ENCODE results near the gene CARNS1.
"Not testable (repeated sequence)": the region's sequence is repeated elsewhere in the genome, so short reads cannot be mapped to it uniquely, and the experiment has no call there.

The CARNS1 gene

DNA sequence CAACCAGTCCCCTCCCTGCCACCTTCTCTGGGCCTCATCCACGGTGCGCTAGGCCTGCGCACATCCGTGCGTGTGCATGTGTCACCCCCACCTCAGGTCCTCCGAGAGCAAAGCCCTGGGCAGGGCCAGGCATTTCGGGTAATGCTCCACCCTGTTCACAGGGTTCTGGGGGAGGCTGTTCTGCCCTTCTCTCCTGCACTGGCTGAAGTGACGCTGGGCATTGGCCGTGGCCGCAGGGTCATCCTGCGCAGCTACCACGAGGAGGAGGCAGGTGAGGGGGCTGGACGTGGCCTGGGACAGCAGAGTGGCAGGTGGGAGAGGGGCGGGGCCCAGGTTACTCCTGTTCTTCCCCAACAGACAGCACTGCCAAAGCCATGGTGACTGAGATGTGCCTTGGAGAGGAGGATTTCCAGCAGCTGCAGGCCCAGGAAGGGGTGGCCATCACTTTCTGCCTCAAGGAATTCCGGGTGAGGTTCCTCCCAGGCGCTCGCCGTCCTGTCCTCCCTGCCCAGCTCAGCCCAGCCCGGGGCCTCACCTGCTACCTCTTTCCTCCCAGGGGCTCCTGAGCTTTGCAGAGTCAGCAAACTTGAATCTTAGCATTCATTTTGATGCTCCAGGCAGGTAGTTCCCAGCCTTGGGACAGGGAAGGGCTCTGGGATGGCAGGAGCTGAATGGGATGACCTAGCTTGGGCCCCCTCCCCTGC lies 19.8 kb upstream of the CARNS1 start:
- in situ Hi-C loops (cut with MboI; ENCODE audit: low sequenced_read_pairs): no loop called here

DNA sequence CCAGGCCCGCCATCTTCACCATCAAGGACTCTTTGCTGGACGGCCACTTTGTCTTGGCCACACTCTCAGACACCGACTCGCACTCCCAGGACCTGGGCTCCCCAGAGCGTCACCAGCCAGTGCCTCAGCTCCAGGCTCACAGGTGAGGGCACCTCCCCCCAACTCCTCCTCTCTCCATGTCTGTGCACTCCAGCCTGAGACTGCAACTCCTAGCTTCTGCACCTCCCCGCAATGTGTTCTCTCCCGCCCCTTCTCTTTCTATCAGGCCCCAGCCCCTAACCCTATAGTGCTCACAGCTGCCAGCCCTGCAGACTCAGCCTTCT lies 19.3 kb upstream of the CARNS1 start:
- in situ Hi-C loops (cut with MboI; ENCODE audit: low sequenced_read_pairs): no loop called here

DNA sequence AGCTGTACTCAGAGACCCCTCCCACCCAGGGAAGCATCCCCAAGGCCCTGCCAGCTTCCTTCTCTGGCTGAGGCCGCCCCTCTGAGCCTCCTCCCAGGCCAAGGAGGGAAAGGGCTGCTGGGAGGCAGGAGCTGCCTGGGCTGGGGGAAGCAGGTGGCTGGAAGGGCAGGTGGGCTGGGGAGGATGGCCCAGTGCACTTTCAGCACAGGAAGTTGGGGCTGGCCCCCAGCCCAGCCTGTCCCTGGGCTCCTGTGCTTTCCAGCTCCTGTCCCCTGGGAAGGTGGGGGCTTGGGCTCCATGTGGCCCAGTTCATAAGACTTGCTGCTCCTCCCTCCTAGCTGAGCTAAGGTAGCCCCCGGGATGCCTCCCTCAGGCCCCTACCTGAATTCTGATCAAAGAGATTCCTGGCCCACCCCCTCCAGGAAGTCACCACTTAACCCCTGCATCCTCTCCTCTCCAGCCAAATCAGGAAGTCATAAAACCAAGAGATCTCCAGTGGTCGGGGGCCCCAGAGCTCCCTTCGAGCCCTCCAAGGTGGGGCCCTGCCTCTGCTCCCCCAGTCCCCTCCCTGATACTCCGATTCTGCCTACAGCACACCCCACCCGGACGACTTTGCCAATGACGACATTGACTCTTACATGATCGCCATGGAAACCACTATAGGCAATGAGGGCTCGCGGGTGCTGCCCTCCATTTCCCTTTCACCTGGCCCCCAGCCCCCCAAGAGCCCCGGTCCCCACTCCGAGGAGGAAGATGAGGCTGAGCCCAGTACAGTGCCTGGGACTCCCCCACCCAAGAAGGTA lies 18.7 kb upstream of the CARNS1 start:
- in situ Hi-C loops (cut with MboI; ENCODE audit: low sequenced_read_pairs): no loop called here

DNA sequence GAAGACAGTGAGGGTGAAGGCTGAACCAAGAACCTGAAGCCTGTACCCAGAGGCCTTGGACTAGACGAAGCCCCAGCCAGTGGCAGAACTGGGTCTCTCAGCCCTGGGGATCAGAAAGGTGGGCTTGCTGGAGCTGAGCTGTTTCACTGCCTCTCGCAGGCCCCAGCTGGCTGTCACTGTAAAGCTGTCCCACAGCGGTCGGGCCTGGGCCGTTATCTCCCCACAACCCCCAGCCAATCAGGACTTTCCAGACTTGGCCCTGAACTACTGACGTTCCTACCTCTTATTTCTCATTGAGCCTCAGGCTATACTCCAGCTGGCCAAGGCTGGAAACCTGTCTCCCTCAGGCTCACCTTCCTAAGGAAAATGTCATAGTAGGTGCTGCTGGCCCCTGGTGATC lies 17.9 kb upstream of the CARNS1 start:
- in situ Hi-C loops (cut with MboI; ENCODE audit: low sequenced_read_pairs): no loop called here

DNA sequence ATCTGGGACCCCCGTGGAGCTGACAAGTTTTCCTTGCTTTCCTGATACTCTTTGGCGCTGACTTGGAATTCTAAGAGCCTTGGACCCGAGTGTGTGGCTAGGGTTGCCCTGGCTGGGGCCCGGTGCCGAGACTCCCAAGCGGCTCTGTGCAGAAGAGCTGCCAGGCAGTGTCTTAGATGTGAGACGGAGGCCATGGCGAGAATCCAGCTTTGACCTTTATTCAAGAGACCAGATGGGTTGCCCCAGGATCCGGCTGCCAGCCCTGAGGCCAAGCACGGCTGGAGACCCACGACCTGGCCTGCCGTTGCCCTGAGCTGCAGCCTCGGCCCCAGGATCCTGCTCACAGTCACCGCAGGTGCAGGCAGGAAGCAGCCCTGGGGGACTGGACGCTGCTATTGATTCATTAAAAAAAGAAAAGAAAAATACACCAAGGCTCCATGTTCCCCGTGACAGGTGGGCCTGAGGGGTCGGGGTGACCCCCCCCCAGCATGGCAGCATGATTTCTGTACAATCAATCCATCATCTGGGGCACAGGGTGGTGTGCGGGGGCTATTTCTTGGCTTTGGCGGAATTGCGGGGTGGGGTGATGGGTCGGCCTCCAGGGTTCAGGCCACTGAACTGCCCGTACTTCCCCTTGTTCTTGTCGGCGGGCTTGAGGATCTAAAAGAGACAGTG lies 17.4 kb upstream of the CARNS1 start:
- in situ Hi-C loops (cut with MboI; ENCODE audit: low sequenced_read_pairs): no loop called here

DNA sequence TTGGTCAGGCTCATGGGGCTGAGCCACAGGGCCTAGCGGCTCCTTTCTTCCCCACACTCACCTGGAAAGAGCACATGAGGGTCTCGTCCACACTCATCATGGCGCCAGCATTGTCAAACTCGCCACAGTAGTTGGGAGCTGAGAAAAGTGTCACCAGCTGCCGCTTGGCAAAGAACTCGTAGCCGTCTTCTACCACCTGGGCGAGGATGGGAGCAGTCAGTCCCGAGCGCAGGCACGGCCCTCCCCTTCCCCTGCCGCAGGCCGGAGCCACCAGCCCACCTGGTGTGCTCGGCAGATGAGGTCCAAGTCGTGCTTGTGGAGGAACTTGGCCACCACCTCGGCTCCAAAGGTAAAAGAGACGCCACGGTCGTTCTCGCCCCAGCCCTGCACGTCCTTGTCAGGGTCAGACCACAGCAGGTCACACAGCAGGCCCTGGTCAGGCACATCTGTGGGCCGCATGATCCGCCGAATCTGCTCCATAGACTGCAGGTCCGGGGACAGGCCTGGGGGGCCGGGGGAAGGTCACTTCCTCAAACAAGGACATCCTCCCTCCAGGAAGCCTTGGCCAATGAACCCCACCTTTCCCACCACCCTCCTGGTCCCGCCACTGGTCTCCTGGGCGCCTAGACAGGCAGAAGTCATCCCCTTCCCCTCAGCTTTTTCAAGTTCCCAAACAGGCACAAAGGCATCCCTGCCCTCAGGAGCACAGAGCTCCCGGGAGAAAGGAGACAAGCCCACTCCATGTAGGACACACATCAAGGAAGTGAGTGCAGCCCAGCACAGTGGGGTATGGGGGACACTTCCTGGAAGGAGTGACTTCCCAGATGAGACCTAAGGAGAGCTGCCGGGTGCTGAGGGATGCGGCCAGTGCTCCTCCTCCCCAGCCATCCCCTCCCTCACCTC lies 16.6 kb upstream of the CARNS1 start:
- in situ Hi-C loops (cut with MboI; ENCODE audit: low sequenced_read_pairs): no loop called here

DNA sequence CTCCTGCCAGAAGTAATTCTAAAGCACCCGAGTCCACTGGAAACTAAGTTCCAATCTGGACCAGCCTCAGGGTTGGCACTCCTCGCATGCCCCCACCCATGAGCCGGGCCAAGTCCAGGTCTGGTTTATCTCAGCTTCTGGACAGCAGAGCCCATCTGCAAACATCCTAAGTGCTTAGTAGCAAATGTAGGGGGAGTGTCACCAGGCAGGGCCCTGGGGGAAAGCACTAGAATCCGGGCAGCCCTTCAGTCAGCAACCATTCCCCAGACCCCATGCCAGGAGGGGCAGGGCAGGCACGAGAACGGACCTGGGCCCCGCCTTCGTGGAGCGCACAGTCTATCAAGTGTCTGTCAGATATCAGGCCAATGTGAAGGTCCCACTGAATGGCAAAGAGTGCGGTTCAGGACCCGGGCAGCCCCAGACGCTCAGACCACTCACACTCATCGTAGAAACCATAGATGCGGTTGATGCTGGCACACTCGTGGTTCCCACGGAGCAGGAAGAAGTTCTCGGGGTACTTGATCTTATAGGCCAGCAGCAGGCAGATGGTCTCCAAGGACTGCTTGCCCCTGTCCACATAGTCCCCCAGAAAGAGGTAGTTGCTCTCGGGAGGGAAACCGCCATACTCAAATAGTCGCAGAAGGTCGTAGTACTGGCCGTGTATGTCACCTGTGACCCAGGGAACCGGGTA lies 15.1 kb upstream of the CARNS1 start:
- in situ Hi-C loops (cut with MboI; ENCODE audit: low sequenced_read_pairs): no loop called here

DNA sequence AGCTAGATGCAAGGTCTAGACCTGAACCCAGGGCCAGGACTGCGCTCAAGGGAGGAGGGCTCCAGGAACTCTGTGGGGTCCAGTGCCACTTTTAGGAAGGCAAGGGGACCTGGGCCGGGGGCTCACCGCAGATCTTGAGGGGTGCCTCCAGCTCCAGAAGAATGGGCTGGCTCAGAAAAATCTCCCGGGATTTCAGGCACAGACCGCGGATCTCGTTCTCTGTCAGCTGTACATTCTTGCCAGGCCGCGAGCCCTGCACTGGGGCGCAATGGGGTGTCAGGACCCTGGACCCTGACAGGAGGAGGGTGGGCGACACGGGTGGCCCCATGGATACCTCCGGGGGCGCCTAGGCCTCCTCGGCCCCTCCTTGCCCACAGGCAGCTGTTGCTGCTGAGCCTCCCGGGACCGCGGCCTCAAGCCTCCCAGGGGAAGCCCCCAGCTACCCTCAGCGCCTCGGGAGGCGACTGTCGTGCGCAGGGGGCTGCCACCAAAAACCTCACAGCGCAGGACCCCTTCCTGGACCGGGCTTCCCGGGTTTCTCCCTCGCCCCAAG lies 14.5 kb upstream of the CARNS1 start:
- in situ Hi-C loops (cut with MboI; ENCODE audit: low sequenced_read_pairs): no loop called here

DNA sequence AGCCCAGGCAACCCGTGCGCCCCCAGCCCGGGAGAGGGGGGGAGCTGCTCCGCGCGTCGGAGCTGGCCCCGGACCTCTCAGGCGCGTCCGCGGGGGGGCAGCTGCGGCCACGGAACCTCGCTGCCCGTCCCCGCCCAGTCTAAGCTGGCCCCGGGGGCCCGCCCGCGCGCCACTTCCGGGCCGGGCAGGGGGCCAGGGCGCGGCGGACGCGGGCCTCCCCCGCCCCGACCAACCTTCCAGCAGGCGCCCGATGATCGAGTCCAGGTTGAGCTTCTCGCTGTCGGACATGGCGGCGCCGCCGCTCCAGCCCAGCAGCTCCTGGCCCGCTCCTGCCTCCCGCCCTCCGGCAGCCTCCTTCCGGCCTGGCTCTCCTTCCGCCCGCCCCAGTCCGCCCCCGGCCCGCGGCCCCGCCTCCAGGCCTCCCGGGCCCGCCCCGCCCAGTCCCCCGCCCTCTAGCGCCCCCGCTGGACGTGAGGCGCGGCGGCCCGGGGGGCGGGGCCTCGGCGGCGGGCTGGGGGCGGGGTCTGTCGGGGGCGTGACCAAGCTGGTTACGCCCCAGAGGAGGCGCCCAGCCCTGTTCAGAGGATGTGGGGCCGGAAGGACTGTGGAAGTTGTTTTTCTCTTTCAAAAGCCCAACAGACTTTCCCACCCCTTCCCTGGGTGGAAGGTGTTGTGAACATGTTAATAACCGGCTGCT lies 13.8 kb upstream of the CARNS1 start, which contains the start of gene PPP1CA:
Gene PPP1CA, minus strand, starts transcription at position 364 of the 697 bp plus-strand sequence. Its CDS starts 76 bp downstream, at position 288.
- in situ Hi-C loops (cut with MboI; ENCODE audit: low sequenced_read_pairs): no loop called here

DNA sequence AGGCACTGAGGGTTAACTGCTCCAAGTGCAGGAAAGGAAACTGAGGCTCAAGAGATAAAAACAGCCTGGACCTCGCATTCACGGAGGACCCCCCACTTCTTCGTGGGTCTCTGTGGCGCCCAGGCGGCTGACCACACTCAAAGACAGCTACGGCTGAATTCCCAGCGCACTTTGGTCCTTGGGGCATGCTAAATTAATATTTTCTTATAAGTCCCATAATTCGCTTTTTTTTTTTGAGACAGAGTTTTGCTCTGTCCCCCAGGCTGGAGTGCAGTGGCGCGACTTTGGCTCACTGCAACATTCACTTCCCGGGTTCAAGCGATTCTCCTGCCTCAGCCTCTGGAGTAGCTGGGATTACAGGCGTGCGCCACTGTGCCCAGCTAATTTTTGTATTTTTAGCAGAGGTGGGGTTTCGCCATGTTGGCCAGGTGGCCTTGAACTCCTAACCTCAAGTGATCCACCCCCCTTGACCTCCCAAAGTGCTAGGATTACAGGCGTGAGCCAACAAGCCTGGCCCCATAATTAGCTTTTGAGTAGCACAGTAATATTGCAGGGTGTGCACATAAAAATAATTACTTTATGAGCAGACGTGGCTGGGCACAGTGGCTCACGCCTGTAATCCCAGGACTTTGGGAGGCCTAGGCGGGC lies 13.2 kb upstream of the CARNS1 start:
- in situ Hi-C loops (cut with MboI; ENCODE audit: low sequenced_read_pairs): not testable (repeated sequence)

DNA sequence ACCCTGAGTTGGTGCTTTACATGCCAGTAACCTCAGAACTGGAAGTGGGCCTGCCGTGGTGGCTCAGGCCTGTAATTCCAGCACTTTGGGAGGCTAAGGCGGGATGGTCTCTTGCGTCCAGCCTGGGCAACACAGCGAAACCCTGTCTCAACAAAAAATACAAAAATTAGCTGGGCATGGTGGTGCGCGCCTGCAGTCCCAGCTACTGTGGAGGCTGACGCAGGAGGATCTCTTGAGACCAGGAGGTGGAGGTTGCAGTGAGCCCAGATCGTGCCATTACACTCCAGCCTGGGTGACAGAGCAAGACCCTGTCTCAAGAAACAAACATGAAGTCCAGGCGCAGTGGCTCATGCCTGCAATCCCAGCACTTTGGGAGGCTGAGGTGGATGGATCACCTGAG lies 12.4 kb upstream of the CARNS1 start:
- in situ Hi-C loops (cut with MboI; ENCODE audit: low sequenced_read_pairs): not testable (repeated sequence)

DNA sequence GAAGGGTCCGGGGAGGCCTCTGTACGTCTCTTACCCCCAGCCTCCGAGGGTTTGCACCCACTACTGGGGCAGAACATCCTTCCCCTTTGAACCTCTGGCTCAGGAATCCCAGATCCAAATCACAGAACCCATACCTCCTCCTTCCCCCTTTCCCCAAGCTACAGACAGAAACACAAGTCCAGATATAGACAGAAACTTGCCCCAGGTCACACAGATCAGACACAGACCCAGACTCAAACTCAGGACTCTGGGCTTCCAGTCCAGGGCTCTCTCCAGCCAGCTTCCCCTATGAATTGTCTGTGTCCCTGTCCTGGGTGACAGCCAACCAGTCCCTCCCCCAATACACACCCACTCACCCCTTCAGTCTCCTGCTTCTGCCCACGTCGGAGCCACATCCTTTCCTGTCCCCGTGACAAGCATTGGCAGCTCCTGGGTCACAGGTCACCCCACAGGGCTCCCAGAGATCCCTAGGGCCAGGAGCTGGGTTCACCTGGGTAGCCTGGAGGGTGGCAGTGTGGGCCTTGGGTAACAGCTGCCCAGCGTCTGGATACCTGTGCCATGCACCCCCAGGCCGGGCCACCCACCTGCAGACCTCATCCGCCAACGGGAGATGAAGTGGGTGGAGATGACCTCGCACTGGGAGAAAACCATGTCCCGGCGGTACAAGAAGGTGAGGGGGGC lies 10.8 kb upstream of the CARNS1 start:
- in situ Hi-C loops (cut with MboI; ENCODE audit: low sequenced_read_pairs): no loop called here

DNA sequence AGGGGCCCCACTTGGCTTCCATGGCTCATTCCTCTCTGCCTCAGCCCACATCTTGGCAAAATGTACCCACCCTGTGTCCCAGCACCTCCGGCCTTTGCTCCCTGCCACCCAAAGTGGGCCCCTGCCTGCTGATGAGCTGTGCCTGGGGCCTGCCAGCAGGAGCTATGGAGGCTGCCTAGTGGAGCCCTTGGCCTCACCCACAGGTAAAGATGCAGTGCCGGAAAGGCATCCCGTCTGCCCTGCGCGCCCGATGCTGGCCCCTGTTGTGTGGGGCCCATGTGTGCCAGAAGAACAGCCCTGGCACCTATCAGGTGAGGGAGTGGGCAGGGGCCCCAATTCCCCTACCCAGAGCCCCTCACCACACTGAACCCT lies 10.3 kb upstream of the CARNS1 start:
- in situ Hi-C loops (cut with MboI; ENCODE audit: low sequenced_read_pairs): no loop called here

DNA sequence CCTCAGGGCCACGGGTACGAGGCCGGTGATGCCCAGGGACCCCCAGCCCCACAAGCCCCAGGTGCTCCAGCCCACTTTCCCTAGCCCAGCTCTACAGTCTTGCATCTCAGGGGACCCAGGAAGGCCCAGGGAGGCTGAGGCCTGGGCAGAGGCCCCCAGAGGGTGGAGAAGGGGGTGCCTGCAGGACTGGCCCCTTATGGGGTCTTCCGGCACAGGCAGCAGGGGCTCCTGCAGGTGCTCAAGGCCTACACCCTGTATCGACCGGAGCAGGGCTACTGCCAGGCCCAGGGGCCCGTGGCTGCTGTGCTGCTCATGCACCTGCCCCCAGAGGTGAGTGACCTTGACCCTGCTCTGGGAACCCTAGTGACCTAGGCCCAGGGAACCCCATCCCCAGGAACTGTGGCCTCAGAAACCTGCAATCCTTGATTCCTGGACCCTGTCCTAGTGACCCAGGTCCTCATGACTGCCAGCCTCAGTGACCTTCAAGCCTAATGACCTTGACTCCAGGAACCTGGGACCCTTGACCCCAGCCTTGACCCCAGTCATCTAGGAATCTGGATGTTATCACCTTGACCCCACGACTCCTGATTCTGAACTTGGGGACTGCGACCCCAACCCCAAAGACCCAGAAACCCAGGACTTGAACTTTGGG lies 9.7 kb upstream of the CARNS1 start:
- in situ Hi-C loops (cut with MboI; ENCODE audit: low sequenced_read_pairs): no loop called here

DNA sequence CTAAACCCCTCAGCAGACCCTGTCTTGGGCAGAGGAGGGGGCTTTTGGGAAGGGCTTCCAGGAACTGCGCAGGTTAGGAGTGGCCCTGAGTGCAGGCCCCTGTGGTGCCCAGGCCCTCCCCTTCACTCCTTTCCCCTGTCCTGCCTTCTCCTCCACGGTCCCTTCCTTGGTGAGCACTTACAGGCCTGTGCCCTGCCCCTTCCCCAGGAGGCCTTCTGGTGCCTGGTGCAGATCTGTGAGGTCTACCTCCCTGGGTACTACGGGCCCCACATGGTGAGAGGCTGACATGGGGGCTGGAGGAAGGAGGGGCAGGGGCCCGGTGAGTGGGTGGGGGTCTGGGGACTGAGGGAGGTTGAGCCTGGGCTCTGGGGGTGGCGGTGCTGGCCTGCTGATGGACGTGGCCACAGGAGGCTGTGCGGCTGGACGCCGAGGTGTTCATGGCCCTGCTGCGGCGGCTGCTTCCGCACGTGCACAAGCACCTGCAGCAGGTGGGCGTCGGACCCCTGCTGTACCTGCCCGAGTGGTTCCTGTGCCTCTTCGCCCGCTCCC lies 9.0 kb upstream of the CARNS1 start:
- in situ Hi-C loops (cut with MboI; ENCODE audit: low sequenced_read_pairs): no loop called here

DNA sequence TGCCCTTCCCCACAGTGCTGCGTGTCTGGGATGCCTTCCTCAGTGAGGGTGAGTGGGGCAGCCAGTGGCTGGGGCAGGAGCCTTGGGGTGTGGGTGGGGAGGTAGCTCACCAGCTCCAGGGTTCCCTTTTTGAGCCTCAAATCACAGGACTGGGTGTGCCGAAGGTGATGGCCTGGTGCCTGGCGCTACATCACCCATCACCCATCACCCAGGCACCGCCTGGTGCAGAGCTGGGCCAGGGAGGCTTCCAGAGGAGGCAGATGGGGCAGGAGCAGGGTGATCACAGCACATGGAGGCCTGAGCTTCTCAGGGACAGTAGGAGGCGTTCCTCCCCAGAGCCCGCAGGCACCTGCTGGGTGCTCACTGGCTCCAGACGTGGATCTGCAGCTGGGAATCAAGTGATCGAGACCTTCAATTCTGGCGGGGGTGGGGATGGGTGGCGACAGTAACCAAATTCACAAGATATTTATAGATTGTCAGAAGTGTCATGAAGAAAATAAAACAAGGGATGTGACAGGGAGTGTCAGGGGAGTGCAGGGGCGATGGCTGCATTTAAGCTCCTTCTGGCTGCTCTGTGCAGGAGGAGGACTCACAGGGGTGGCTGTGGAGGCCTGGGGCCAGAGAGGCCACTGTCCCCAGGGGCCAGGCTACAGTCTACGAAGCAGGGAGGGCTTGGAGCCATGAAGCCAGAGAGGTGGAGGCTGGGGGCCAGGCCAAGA lies 8.3 kb upstream of the CARNS1 start:
- in situ Hi-C loops (cut with MboI; ENCODE audit: low sequenced_read_pairs): no loop called here

DNA sequence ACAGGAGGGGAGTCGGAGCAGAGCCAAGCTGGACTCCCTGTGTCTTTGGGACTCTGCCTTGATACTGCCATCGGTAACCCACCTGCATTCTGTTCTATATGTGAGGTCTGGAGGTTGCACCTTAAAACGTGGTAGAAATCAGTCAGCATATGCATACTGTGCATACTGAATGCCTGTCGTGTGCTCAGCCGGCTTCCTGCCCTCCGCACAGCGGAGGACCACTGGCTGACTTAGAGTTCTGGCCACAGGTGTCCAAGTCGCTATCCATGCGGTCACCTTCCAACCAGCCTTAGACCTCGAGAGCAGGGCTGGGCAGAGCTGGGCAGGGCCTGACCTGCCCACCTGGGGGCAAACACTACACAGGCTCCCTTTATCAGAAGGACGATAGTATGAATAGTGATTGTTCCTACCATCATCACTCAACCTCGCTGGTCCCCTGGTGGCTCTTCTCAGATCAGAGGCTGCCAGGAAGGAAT lies 7.8 kb upstream of the CARNS1 start:
- in situ Hi-C loops (cut with MboI; ENCODE audit: low sequenced_read_pairs): no loop called here
